ENCODE measurements around the gene THPO.

DNA sequence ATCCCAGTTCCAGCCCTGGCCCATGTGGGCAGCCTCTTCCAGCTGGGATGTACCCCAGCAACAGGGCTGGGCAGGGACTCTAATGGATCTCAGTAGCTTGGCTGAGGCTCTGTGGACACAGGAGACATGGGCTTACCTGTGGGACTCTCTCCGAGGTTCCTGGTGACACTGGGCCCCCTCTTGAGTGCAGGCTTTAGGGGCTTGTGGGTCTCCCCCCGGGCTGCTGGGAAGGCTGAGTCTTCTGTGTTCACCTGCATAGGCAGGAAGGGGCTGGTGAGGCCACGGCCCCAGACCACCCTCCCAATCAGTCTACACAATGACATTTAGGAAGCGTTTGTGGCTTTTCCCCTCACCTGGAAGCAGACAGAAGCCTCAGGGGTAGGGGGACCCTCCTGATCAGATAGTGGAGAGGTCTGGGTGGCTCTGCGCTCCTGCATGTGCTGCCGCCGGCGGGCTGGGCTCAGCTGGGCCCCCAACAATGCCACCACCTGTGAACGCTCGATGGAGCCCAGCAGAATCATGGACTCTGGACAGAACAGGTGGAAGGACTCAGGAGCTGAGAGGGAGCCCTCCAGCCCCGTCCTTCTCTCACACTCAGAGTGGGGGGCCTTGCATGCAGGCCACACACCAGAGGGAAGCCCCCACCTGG lies 25.0 kb downstream of the THPO start:
- TF ChIP-seq, protein P1, sequence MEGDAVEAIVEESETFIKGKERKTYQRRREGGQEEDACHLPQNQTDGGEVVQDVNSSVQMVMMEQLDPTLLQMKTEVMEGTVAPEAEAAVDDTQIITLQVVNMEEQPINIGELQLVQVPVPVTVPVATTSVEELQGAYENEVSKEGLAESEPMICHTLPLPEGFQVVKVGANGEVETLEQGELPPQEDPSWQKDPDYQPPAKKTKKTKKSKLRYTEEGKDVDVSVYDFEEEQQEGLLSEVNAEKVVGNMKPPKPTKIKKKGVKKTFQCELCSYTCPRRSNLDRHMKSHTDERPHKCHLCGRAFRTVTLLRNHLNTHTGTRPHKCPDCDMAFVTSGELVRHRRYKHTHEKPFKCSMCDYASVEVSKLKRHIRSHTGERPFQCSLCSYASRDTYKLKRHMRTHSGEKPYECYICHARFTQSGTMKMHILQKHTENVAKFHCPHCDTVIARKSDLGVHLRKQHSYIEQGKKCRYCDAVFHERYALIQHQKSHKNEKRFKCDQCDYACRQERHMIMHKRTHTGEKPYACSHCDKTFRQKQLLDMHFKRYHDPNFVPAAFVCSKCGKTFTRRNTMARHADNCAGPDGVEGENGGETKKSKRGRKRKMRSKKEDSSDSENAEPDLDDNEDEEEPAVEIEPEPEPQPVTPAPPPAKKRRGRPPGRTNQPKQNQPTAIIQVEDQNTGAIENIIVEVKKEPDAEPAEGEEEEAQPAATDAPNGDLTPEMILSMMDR (IDR thresholded peaks at IDR 0.05) = no peak
- no peak for TF ChIP-seq POLR2A (IDR thresholded peaks at IDR 0.05)

Data from gastroesophageal sphincter (tissue), 3 donors.